OCI-LY1 (cell line): ENCODE data around the gene TEX13A.

Experiments
- CTCF ChIP-seq: fragments of 200-600 bp; sonication (generic), shearing (Covaris generic); IDR thresholded peaks from 2 replicates; pipeline ENCODE4 v1.5.1; 2017; ENCODE audit warnings: mild to moderate bottlenecking, antibody characterized with exemption, low read length, moderate library complexity, mixed read lengths
- EZH2 ChIP-seq: fragments of 200-600 bp; sonication (generic), shearing (Covaris generic); IDR thresholded peaks from 2 replicates; pipeline ENCODE4 v1.8.0; 2017; ENCODE audit warnings: borderline replicate concordance, mixed run types, mild to moderate bottlenecking, antibody characterized with exemption, low read length, moderate library complexity, mixed read lengths

- TF ChIP-seq CTCF (no peak), EZH2 (no peak)
These were observed at the start of gene TEX13A for GRCh38 chrX:105220636-105221035.
